Measurements from ENCODE around the gene WDR46. TPM values are rescaled to one million over a fixed set of nuclear protein-coding genes. Genes with fewer than 3 reads are reported as not detected.

Gene WDR46
- total and polyA plus RNA-seq, 2 of the 13 experiments (the other 11 are each of a cell fraction or from before 2014, with no cell fraction given) = 47.4 to 105 TPM

DNA sequence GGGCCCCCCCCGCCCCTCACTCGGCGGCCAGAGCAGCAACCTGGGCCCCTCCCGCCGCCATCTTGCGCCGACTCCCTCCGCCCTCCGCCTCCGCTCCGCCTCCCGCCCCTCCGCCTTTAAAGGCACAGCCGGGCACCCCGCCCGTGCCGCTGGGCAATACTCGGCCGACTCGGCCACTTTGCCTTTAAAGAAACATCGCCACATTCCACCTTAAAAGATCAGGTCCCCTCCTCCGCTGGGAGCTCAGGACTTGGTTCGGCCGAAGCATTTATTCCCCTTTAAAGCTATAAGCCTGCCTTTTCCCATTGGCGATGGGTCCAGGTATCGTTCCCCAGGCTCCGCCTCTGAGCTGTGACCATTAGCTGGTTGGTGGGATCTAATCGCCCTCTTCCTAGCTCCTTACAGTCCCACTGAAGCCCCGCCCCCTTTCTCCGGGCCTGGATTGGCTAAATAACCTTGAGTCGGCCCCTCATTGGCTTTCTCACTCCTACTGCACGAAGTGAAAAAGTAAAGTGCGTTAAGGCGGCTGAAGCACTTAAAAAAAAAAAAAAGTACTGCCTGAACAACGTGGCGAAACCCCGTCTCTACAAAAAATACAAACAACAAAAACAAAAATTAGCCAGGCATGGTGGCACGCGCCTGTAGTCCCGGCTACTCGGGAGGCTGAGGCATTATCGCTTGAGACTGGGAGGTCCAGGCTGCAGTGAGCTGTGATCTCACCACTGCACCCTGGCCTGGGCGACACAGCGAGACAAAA, 28.8 kb upstream of the WDR46 start, which contains the start of gene ZBTB22 (continued):
- TF ChIP-seq, protein P1, sequence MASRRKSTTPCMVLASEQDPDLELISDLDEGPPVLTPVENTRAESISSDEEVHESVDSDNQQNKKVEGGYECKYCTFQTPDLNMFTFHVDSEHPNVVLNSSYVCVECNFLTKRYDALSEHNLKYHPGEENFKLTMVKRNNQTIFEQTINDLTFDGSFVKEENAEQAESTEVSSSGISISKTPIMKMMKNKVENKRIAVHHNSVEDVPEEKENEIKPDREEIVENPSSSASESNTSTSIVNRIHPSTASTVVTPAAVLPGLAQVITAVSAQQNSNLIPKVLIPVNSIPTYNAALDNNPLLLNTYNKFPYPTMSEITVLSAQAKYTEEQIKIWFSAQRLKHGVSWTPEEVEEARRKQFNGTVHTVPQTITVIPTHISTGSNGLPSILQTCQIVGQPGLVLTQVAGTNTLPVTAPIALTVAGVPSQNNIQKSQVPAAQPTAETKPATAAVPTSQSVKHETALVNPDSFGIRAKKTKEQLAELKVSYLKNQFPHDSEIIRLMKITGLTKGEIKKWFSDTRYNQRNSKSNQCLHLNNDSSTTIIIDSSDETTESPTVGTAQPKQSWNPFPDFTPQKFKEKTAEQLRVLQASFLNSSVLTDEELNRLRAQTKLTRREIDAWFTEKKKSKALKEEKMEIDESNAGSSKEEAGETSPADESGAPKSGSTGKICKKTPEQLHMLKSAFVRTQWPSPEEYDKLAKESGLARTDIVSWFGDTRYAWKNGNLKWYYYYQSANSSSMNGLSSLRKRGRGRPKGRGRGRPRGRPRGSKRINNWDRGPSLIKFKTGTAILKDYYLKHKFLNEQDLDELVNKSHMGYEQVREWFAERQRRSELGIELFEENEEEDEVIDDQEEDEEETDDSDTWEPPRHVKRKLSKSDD (CRISPR knock-in tag; IDR thresholded peaks at IDR 0.05; ENCODE audit: low read depth) = no peak
- TF ChIP-seq, protein P2, sequence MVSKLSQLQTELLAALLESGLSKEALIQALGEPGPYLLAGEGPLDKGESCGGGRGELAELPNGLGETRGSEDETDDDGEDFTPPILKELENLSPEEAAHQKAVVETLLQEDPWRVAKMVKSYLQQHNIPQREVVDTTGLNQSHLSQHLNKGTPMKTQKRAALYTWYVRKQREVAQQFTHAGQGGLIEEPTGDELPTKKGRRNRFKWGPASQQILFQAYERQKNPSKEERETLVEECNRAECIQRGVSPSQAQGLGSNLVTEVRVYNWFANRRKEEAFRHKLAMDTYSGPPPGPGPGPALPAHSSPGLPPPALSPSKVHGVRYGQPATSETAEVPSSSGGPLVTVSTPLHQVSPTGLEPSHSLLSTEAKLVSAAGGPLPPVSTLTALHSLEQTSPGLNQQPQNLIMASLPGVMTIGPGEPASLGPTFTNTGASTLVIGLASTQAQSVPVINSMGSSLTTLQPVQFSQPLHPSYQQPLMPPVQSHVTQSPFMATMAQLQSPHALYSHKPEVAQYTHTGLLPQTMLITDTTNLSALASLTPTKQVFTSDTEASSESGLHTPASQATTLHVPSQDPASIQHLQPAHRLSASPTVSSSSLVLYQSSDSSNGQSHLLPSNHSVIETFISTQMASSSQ (IDR thresholded peaks at IDR 0.05; ENCODE audit: low read depth) = 0 out of 2 replicates have a peak, but pooled peaks have one; percentile 5
- TF ChIP-seq, protein P2 (CRISPR knock-in tag; IDR thresholded peaks at IDR 0.05; ENCODE audit: borderline replicate concordance) = no peak; the same call in 1 of the 2 replicates
- no peak for TF ChIP-seq STAG1 (CRISPR knock-in tag; IDR thresholded peaks at IDR 0.05)
- TF ChIP-seq ZMYM4 (CRISPR knock-in tag; IDR thresholded peaks at IDR 0.05) = peak; percentile 62; the same call in 1 of the 2 replicates
- TF ChIP-seq SIX4 (CRISPR knock-in tag; IDR thresholded peaks at IDR 0.05) = 0 out of 2 replicates have a peak, but pooled peaks have one; percentile 8
- no peak for TF ChIP-seq HOXA5 (CRISPR knock-in tag; IDR thresholded peaks at IDR 0.05)
- TF ChIP-seq ZZZ3 (CRISPR knock-in tag; IDR thresholded peaks at IDR 0.05; ENCODE audit: borderline replicate concordance) = no peak
- TF ChIP-seq SALL1 (CRISPR knock-in tag; IDR thresholded peaks at IDR 0.05) = peak; percentile 66; the same call in 1 of the 2 replicates
- no peak for TF ChIP-seq ZNF558 (CRISPR knock-in tag; IDR thresholded peaks at IDR 0.05; ENCODE audit: borderline replicate concordance)
- TF ChIP-seq, protein P3, sequence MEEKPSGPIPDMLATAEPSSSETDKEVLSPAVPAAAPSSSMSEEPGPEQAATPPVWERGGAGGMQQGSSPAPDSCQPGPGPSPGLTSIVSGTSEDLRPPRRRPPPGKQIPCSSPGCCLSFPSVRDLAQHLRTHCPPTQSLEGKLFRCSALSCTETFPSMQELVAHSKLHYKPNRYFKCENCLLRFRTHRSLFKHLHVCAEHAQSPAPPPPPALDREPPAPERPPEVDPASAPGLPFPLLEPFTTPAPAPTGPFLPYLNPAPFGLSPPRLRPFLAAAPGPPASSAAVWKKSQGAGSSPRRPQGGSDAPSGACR (CRISPR knock-in tag; IDR thresholded peaks at IDR 0.05) = no peak
- no peak for TF ChIP-seq ZNF234 (CRISPR knock-in tag; conservative IDR thresholded peaks at IDR 0.05)
- TF ChIP-seq KLF12 (CRISPR knock-in tag; IDR thresholded peaks at IDR 0.05; ENCODE audit: borderline replicate concordance) = no peak
- TF ChIP-seq SMARCC2 (IDR thresholded peaks at IDR 0.05) = no peak
- no peak for TF ChIP-seq ZNF335 (CRISPR knock-in tag; IDR thresholded peaks at IDR 0.05)
- no peak for TF ChIP-seq RFXANK (CRISPR knock-in tag; IDR thresholded peaks at IDR 0.05)
- TF ChIP-seq, protein P4, sequence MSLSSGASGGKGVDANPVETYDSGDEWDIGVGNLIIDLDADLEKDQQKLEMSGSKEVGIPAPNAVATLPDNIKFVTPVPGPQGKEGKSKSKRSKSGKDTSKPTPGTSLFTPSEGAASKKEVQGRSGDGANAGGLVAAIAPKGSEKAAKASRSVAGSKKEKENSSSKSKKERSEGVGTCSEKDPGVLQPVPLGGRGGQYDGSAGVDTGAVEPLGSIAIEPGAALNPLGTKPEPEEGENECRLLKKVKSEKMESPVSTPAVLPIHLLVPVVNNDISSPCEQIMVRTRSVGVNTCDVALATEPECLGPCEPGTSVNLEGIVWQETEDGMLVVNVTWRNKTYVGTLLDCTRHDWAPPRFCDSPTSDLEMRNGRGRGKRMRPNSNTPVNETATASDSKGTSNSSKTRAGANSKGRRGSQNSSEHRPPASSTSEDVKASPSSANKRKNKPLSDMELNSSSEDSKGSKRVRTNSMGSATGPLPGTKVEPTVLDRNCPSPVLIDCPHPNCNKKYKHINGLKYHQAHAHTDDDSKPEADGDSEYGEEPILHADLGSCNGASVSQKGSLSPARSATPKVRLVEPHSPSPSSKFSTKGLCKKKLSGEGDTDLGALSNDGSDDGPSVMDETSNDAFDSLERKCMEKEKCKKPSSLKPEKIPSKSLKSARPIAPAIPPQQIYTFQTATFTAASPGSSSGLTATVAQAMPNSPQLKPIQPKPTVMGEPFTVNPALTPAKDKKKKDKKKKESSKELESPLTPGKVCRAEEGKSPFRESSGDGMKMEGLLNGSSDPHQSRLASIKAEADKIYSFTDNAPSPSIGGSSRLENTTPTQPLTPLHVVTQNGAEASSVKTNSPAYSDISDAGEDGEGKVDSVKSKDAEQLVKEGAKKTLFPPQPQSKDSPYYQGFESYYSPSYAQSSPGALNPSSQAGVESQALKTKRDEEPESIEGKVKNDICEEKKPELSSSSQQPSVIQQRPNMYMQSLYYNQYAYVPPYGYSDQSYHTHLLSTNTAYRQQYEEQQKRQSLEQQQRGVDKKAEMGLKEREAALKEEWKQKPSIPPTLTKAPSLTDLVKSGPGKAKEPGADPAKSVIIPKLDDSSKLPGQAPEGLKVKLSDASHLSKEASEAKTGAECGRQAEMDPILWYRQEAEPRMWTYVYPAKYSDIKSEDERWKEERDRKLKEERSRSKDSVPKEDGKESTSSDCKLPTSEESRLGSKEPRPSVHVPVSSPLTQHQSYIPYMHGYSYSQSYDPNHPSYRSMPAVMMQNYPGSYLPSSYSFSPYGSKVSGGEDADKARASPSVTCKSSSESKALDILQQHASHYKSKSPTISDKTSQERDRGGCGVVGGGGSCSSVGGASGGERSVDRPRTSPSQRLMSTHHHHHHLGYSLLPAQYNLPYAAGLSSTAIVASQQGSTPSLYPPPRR (CRISPR knock-in tag; IDR thresholded peaks at IDR 0.05; ENCODE audit: borderline replicate concordance) = peak; percentile 19; the same call in 1 of the 2 replicates
